K562 (cell line): ENCODE data around the gene SREBF1. TPM values are rescaled to one million over a fixed set of nuclear protein-coding genes. Genes with fewer than 3 reads are reported as not detected.

ENCODE experiments used
- ATAC-seq: fragments of 200-7000 bp; cut with Tn5 transposase; 3 replicates; pipeline ENCODE4 v1.9.1; 2020; ENCODE audit warnings: moderate library complexity
- BruUV-seq: library from RNA; stranded (reverse); fragments of 400-500 nt; replicated peaks from 2 replicates; lab custom pipeline; 2021; lab: Mats Ljungman, UMichigan
- CTCF ChIA-PET: fragments of 300-600 bp; formaldehyde crosslinking; extraction: SDS; loops from one replicate; lab custom pipeline; 2021; ENCODE audit warnings: low intra/inter-chr PET ratio; lab: Yijun Ruan, JAX
- POLR2A ChIA-PET: fragments of 300-600, 350-650 bp; sonication (Branson Sonifier 250); formaldehyde crosslinking; extraction: SDS; loops from one replicate; lab custom pipeline; 2021; ENCODE audit warnings: antibody characterized with exemption, inconsistent platforms; lab: Yijun Ruan, JAX
- DNase-seq, 4 experiments: peaks; one replicate each; pipeline versions ENCODE4 v3.0.0 to v3.0.0-alpha.2; 2011 to 2018; ENCODE audit warnings: low spot score in 3 of 4, mixed read lengths in 3 of 4; ENCODE audit errors: extremely low read depth in 1 of 4
- FAIRE-seq: peaks from 2 replicates; lab custom pipeline; 2011; peaks lifted over from hg19 to GRCh38; lab: Jason Lieb, UNC
- H2AFZ ChIP-seq: 2 replicates; pipeline ENCODE4 v1.6.0; 2011; ENCODE audit warnings: low read depth, low read length, control low read depth, inconsistent platforms
- H3K27ac ChIP-seq: fragments of 200-600 bp; 3 replicates; pipeline ENCODE4 v1.8.0; 2011; ENCODE audit warnings: low read depth, mild to moderate bottlenecking, control low read depth, inconsistent platforms, low read length, moderate library complexity, mixed read lengths; ENCODE audit errors: extremely low read depth
- H3K27me3 ChIP-seq, 2 experiments: fragments of 300-600 bp in 1 of 2; 2 replicates in 1 of 2; 3 replicates in 1 of 2; pipeline versions ENCODE4 v1.6.0 to v1.8.0; 2011; ENCODE audit warnings: inconsistent platforms in 2 of 2, low read length in 2 of 2, mild to moderate bottlenecking in 1 of 2, mixed read lengths in 1 of 2, moderate library complexity in 1 of 2; ENCODE audit not compliant: control insufficient read depth in 2 of 2, insufficient read depth in 2 of 2
- H3K36me3 ChIP-seq: fragments of 300-600 bp; 3 replicates; pipeline ENCODE4 v1.8.0; 2011; ENCODE audit warnings: mild to moderate bottlenecking, low read length, inconsistent platforms; ENCODE audit not compliant: control insufficient read depth, insufficient read depth
- H3K4me1 ChIP-seq, 2 experiments: fragments of 200-600 bp in 1 of 2; replicated peaks in 1 of 2; 2 replicates in 1 of 2; 3 replicates in 1 of 2; pipeline versions ENCODE4 v1.5.1 to v1.8.0; 2011; ENCODE audit warnings: inconsistent platforms in 2 of 2, low read length in 2 of 2, mild to moderate bottlenecking in 1 of 2, mixed read lengths in 1 of 2, moderate library complexity in 1 of 2; ENCODE audit not compliant: control insufficient read depth in 2 of 2, insufficient read depth in 2 of 2
- H3K4me2 ChIP-seq: 2 replicates; pipeline ENCODE4 v1.6.1; 2011; ENCODE audit warnings: low read length, control low read depth, inconsistent platforms, mixed read lengths; ENCODE audit not compliant: insufficient read depth
- H3K4me3 ChIP-seq: fragments of 200-600 bp; sonication (generic), shearing (Covaris generic); 2 replicates; pipeline ENCODE4 v1.5.1; 2016; ENCODE audit warnings: control low read depth, inconsistent platforms
- H3K79me2 ChIP-seq: fragments of 200-600 bp; 3 replicates; pipeline ENCODE4 v1.8.0; 2011; ENCODE audit warnings: low read length, inconsistent platforms; ENCODE audit not compliant: control insufficient read depth, insufficient read depth
- H3K9ac ChIP-seq, 2 experiments: 2 replicates each; pipeline versions ENCODE4 v1.6.0 to v1.6.1; 2011; ENCODE audit warnings: low read depth in 2 of 2, low read length in 2 of 2, control low read depth in 1 of 2, inconsistent platforms in 1 of 2, mild to moderate bottlenecking in 1 of 2, mixed read lengths in 1 of 2; ENCODE audit not compliant: insufficient read depth in 1 of 2
- H3K9me1 ChIP-seq: one replicate; pipeline ENCODE4 v1.6.0; 2011; ENCODE audit warnings: inconsistent platforms, mild to moderate bottlenecking, low read length, moderate library complexity; ENCODE audit not compliant: control insufficient read depth, insufficient read depth
- H3K9me3 ChIP-seq: replicated peaks from 2 replicates; pipeline ENCODE4 v1.5.1; 2011; ENCODE audit warnings: low read depth, low read length, inconsistent platforms; ENCODE audit not compliant: control insufficient read depth, insufficient read depth
- H4K20me1 ChIP-seq: replicated peaks from 2 replicates; pipeline ENCODE4 v1.6.1; 2011; ENCODE audit warnings: low read length, inconsistent platforms, mixed read lengths; ENCODE audit not compliant: control insufficient read depth, insufficient read depth
- BRD9 ChIP-seq: fragments of 450-650 bp; IDR thresholded peaks from 2 replicates; pipeline ENCODE4 v1.6.1; 2018; ENCODE audit warnings: low read depth; ENCODE audit not compliant: partially characterized antibody
- NCOA4 ChIP-seq: fragments of 450-650 bp; IDR thresholded peaks from 2 replicates; pipeline ENCODE4 v1.6.1; 2018; ENCODE audit warnings: mild to moderate bottlenecking; ENCODE audit not compliant: partially characterized antibody
- RNF219 ChIP-seq: fragments of 250-450 bp; sonication (Bioruptor Pico); IDR thresholded peaks from 2 replicates; pipeline ENCODE4 v1.5.0; 2022; ENCODE audit warnings: mild to moderate bottlenecking
- TARDBP ChIP-seq: fragments of 450-650 bp; IDR thresholded peaks from 2 replicates; pipeline ENCODE4 v1.6.1; 2016
- ZNF311 ChIP-seq: fragments of 250-450 bp; sonication (Bioruptor Pico); IDR thresholded peaks from 2 replicates; pipeline ENCODE4 v1.4.0; 2020; ENCODE audit warnings: mild to moderate bottlenecking, moderate library complexity
- WGBS: fragments of 100-300 bp; shearing (Covaris generic); methylation state at CpG from one replicate; pipeline ENCODE4 v1.1.6; 2016; ENCODE audit warnings: low coverage, mixed read lengths; ENCODE audit not compliant: insufficient coverage; ENCODE audit errors: missing lambda C conversion rate; 5-methylcytosine and 5-hydroxymethylcytosine counted together
- in situ Hi-C: fragments of 300-500 bp; cut with MboI; formaldehyde crosslinking; loops from 4 replicates; pipeline ENCODE4 v1.15.0; 2018; ENCODE audit warnings: inconsistent platforms, mixed read lengths
- intact Hi-C: fragments of 100-400 bp; cut with micrococcal nuclease; formaldehyde crosslinking; loops from 2 replicates; pipeline ENCODE4 v1.14.2; 2022
- polyA plus RNA-seq, 8 experiments: library from polyadenylated mRNA; depleted of rRNA in 4 of 8; stranded (reverse) in 5 of 8; unstranded in 3 of 8; fragments of >200 nt; fragmentation: Nextera tagmentation in 2 of 8; fragmentation: Illumina TruSeq in 1 of 8; extraction: Ambion mirVana in 2 of 8; extraction: Trizol in 1 of 8; gene quantifications; 2 replicates each; pipeline versions ENCODE4 v1.2.1 to v1.2.3, GENCODE V29; 2011 to 2014; ENCODE audit warnings: inconsistent platforms in 1 of 8, missing spikeins in 1 of 8
- total RNA-seq, 7 experiments: library from RNA; depleted of rRNA in 6 of 7; stranded (reverse); fragments of >200 nt in 6 of 7; fragmentation: Illumina TruSeq in 2 of 7; extraction: Trizol in 2 of 7; gene quantifications; 2 replicates each; pipeline versions ENCODE4 v1.2.1 to v1.2.3, GENCODE V29; 2011 to 2021; ENCODE audit warnings: low replicate concordance in 1 of 7

The SREBF1 gene
- total and polyA plus RNA-seq, 9 of the 15 experiments (the other 6 are each of a cell fraction or from before 2014, with no cell fraction given), result 1.6 to 169 (median 69.4) TPM

- no peak overlapping the region for H3K4me2 ChIP-seq
- no peak overlapping the region for H3K9ac ChIP-seq
- peaks cover 14% of the 10 kb centered on the region; the same call in 2 of the 3 replicates for H3K36me3 ChIP-seq
- H3K9me1 ChIP-seq, result no peaks in the 10 kb centered on the region
- no peak for FAIRE-seq
- CTCF ChIA-PET, result no interaction called here
- H3K27ac ChIP-seq, result no peak overlapping the region
- POLR2A ChIA-PET, result interaction anchor here (1.2 kb wide), 1 partner anchor 16 kb away, joined by 4 read pairs; no protein-coding TSS in a partner anchor
- peaks cover 0 to 25% of the 10 kb centered on the region in 2 experiments; a peak in 2 of 5 replicates for H3K4me1 ChIP-seq
- H2AFZ ChIP-seq, result no peak overlapping the region
- in situ Hi-C loops, result no loop called here
- no peaks in the 10 kb centered on the region for H3K9me3 ChIP-seq
- no peak overlapping the region for H3K4me3 ChIP-seq
- ATAC-seq, result no peak
- intact Hi-C loops, result no loop called here
- no peaks in the 10 kb centered on the region for H3K27me3 ChIP-seq
- no peaks in the 10 kb centered on the region for H4K20me1 ChIP-seq
- no TSS peak for BruUV-seq
- H3K79me2 ChIP-seq, result no peaks in the 10 kb centered on the region
- no peak for TF ChIP-seq TARDBP
- no peak for TF ChIP-seq RNF219 (CRISPR knock-in tag)
- TF ChIP-seq ZNF311 (CRISPR knock-in tag), result no peak
- no peak for TF ChIP-seq BRD9
- TF ChIP-seq NCOA4, result no peak
- TF ChIP-seq, all 486 proteins: peak for 0
- 95% methylated on average over 9 of the region's 13 CpGs for WGBS
- DNase-seq, result no peak
Observed at GRCh38 chr17:17801800-17802481, 34.8 kb downstream of the SREBF1 start.
